Effector CD8-positive, alpha-beta T cell (primary cell): Measurements from ENCODE around the gene STAT6.

Source experiments
- DNase-seq: peaks from one replicate; lab custom pipeline; 2025; lab: John Stamatoyannopoulos, UW

The STAT6 gene

GRCh38 chr12:57104292-57104910 is 6.8 kb downstream of the STAT6 start:
- no peak for DNase-seq

- DNase-seq: no peak
These were observed 7.3 kb downstream of the STAT6 start for GRCh38 chr12:57103856-57104255.

- DNase-seq: no peak
These were observed 9.1 kb downstream of the STAT6 start for GRCh38 chr12:57101892-57102695.

GRCh38 chr12:57099766-57100165 is 11.4 kb downstream of the STAT6 start:
- DNase-seq: no peak

GRCh38 chr12:57099047-57099714 is 12.0 kb downstream of the STAT6 start:
- DNase-seq: no peak

GRCh38 chr12:57098546-57098945 is 12.6 kb downstream of the STAT6 start:
- no peak for DNase-seq

GRCh38 chr12:57097554-57097835 is 13.7 kb downstream of the STAT6 start:
- DNase-seq: no peak

- no peak for DNase-seq
These were observed 14.2 kb downstream of the STAT6 start for GRCh38 chr12:57096748-57097553.

- DNase-seq: no peak
These were observed 15.0 kb downstream of the STAT6 start for GRCh38 chr12:57096099-57096572.

- no peak for DNase-seq
These were observed 15.7 kb downstream of the STAT6 start for GRCh38 chr12:57095440-57095839.

- no peak for DNase-seq
These were observed 16.7 kb downstream of the STAT6 start for GRCh38 chr12:57094208-57095160.

GRCh38 chr12:57093415-57094207 is 17.6 kb downstream of the STAT6 start:
- DNase-seq: peak; percentile 71

- no peak for DNase-seq
These were observed 18.2 kb downstream of the STAT6 start for GRCh38 chr12:57092876-57093414.

GRCh38 chr12:57092529-57092862 is 18.7 kb downstream of the STAT6 start:
- DNase-seq: no peak

GRCh38 chr12:57091638-57092528 is 19.3 kb downstream of the STAT6 start:
- no peak for DNase-seq

- DNase-seq: no peak
These were observed 20.1 kb downstream of the STAT6 start for GRCh38 chr12:57090924-57091637.

- DNase-seq: no peak
These were observed 20.7 kb downstream of the STAT6 start for GRCh38 chr12:57090490-57090889.
